HG02642 (cell line): ENCODE data around the gene TMX2.
"Not testable (repeated sequence)": the region's sequence is repeated elsewhere in the genome, so short reads cannot be mapped to it uniquely, and the experiment has no call there.

ENCODE experiments used
- ATAC-seq: cut with Tn5 transposase; IDR thresholded peaks from one replicate; pipeline ENCODE4 v1.9.1; 2021; ENCODE audit warnings: mild to moderate bottlenecking; ENCODE audit not compliant: unreplicated experiment, poor library complexity

The TMX2 gene, protein sequence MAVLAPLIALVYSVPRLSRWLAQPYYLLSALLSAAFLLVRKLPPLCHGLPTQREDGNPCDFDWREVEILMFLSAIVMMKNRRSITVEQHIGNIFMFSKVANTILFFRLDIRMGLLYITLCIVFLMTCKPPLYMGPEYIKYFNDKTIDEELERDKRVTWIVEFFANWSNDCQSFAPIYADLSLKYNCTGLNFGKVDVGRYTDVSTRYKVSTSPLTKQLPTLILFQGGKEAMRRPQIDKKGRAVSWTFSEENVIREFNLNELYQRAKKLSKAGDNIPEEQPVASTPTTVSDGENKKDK

DNA sequence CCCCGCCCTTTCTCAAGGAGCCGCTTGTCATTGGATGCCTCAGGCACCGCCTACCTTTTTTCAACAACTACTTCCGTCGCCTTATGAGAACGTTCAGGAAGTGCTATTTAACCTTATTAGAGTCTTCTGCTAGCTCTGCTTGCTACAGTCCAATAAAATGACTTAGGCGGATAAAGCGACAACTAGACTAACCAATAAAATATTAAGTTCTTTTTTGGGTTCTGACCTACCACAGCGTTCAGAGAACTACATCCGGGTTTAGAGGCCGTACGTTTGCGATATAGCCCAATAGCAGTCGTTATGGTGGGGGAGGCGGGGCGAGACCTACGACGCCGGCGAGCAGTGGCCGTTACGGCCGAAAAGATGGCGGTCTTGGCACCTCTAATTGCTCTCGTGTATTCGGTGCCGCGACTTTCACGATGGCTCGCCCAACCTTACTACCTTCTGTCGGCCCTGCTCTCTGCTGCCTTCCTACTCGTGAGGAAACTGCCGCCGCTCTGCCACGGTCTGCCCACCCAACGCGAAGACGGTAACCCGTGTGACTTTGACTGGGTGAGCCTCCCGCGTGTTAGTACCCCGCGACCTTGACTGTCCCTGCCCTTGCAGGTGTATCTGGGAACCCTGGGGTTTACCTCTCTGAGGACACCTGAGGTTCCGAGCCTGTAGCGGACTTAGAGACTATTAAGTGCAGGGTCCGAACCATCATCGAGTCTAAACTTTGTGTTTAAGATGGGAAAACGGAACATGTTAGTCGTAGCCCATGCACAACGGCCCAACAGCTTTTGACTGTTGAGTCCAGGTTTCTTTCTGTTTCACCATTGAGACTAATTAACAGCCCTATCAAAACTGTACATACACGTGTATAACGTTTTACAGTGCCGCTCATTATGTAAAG lies at the start of gene TMX2:
TSS of gene TMX2 (plus strand) at position 338 of the 895 bp plus-strand sequence. CDS start at position 364, 26 bp downstream.
- peak; percentile 95 for ATAC-seq

DNA sequence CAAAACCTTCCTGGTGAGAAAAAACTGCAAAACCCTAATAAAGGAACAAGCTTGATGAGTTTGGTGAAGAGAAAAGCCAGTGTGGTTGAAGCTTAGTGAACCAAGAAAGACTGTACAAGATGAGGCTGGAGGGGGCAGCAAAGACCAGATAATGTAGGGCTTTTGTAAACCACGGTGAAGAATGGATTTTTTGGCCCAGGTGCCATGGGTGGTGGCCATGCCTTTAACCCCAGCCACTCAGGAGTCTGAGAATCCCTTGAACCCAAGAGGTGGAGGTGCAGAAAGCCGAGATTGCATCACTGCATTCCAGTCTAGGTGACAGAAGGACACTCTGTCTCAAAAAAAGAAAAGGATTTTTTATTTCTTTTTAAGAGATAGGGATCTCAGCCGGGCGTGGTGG lies 49.5 kb upstream of the TMX2 start:
- ATAC-seq = no peak

DNA sequence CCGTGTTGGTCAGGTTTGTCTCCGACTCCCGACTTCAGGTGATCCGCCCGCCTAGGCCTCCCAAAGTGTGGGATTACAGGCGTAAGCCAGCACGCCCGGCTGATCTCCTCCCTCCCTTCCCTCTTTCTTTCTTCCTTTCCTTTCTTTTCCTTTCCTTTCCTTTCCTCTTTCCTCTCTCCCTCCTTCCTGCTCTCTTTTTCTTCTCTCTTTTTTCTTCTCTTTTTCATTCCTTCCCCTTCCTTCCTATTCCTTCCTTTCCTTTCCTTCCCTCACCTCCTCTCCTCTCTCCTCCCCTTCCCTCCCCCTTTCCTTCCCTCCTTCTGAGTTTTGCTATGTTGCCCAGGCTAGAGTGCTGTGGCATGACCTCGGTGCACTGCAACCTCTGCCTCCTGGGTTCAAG lies 48.4 kb upstream of the TMX2 start:
- ATAC-seq = no peak

DNA sequence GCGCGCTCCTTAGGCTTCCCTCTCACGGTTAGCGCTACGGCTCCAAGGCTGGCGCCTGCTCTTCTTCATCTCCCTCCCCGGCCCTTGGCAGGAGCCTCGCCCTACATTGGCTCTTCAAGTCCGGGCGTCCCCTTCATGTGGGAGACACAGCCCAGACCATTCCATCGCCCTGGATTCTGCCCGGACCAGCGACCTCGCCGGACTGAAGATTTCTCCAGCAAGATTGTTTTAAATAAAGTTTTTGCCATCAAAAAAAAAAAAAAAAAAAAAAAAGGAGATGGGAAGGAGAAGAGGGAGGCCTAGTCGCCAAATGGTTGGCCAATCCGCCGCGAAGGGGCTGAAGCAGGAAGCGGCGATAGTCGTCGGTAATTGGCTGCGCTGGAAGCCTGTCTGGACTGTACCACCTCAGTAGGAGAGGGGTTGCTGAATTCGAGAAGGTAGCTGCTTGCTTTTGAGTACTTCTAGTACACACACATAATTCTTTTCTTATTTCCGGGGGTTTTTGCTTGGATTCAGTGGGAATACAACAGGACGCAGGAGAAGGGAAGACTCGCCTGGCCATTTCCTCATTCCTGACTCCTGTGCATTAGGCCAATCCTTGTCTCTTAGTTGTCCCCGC lies 45.2 kb upstream of the TMX2 start:
- ATAC-seq = peak; percentile 72

DNA sequence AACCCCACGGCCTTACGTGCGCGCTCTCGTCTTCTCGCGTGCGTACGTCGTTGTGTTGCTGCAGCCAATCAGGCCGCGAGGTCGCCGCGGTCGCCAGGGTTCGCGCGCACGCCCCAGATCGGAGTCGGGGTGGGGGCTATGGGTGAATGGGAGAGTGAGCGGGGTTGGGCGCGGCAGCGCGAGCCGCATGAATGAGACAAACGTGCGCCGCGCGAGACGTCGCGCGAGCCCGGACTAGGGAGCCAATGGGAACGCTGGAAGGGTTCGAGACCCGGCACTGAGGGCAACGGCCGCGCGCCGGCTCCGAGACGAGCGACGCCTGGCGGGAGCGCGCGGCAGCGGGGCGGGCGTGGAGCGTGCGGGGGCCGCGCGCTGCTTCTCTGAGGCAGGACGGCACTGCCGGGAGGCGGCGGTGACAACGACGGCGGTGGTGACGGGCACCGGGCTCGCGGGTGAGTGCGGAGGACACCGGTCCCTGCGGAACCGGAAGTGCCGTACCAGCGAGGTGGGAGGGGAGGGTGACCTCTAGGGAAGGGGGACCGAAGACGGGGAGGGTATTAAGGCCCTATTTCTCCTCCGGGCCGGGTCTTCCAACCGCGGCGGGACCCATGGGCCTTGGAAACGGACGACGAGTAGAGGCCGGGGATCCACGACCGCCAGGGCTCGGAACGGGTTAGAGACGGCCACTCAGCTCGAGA lies 44.5 kb upstream of the TMX2 start, which contains the start of gene ZDHHC5:
TSS of gene ZDHHC5 (plus strand) at position 379 of the 698 bp plus-strand sequence. CDS start 4,977 bp downstream, outside the sequence.
- ATAC-seq = peak; percentile 80

DNA sequence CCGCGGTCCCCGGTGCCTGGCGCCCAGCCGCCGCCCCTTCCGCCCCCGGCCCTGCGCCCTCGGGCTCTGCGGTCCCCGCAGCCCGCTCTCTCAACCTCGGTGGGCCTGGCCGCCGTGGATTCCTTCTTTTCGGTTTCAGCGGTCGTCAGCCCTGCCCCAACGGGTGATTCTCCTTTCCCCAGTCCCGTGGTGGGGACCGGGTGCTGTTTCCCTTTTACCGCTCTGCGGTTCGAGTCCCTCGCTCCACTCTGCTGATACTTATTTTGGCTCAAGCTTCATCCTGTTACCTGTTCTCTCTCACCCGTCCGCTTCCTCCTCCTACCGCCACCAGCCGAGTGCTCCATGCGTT lies 44.0 kb upstream of the TMX2 start:
- ATAC-seq = peak; percentile 19

DNA sequence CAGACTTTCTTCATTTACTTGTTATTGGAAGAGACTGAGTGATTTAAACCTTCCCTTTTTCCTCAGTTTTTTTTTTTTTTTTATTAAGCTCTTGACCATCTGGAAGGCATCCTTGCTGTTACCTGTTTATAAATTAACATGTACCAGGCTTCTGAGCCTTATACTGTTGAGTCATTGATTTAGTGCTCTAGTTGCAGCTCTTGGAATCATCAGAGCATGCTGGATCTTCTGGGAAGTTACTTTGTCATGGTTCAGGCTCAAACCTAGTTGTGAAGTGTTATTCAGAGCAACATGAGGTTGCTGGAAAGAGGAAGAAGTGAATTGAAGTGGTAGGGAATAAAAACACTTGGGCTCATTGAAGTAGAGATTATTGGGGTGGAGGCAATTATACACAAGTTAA lies 38.1 kb upstream of the TMX2 start:
- no peak for ATAC-seq

DNA sequence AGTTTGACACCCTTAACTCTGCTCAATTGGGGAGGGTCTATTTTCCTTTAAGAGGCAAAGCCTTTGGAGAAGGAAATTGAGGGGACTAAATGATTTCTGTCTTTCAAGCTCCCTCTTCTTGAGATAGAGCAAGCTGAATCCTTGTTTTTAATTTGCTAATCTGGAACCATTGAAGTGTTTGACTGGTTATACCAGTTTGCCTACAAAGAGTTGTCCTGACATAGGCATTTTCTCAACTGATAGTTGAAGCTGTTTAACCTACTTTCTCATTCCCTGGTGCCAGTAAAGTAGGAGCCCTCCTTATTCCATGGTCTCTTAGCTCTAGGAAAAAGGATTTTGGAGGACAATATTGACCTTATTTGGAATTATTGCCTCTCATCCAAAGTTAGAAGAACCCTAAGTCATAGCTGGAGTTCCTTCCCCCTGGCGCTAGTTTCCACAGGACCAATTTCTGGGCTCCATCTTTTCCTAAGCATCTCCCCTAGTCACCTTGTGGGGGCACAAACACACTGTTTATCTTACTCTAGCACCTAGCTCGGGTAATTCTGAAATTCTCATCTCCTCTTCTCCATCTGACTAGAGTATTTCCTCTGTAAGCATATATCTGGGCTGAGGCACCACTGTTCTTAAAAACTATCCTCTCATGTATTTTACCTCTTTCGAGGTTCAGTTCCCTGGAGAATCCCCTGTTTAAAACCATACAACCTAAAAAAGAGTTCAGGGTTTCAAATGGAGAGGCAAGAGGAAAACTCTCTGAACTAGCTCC lies 37.0 kb upstream of the TMX2 start:
- no peak for ATAC-seq

DNA sequence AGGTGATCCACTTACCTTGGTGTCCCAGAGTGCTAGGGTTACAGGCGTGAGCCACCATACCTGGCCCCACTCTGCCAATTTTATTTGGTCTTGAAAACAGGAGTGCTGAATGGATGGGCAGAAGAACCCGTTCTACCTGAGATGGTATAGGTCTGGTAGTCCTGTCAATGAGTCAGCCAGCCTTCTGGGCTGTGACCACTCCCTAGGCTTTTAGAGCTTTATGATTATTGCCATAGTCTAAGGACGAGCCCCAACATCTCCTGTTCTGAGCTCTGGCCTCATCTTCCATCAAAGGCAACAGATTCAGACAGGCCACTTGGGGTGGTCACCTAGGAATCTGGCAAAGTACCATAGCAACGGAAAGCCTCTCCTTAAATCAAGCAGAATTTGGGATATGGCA lies 33.0 kb upstream of the TMX2 start:
- ATAC-seq = no peak

DNA sequence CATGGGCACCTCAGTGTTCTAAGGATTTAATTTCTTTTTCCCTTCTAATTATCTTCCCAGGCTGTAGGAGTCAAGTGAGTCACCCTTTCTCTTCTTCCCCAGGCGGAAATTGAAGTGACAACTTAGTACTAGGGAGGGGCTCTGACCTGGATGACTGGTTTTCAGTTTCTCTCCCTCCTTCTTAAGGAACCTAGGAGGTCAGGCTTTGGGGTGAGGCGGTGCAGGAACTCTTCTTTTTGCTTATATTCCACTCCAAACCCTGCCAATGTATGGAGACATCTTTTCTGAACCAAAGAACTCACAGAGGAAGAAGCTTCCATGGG lies 31.9 kb upstream of the TMX2 start:
- no peak for ATAC-seq

DNA sequence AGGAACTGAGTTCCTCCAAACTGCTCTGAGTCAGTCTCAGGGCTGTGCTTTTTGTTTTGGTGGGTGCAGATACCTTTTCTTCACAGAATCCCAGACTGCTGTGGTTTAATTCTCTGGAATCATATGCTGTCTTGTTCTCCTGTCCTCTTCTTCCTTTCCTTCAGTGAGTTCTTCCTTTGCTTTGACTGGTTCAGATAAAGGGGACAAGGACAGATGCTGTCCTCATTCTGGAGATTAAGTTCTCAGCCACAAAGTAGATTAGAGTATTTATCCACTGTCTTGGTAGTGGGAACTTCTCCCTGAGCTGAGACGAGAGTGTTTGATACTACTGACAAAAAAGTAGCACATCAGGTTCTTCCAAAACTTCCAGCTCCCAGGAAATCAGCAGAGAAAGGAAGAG lies 31.2 kb upstream of the TMX2 start:
- ATAC-seq = no peak

DNA sequence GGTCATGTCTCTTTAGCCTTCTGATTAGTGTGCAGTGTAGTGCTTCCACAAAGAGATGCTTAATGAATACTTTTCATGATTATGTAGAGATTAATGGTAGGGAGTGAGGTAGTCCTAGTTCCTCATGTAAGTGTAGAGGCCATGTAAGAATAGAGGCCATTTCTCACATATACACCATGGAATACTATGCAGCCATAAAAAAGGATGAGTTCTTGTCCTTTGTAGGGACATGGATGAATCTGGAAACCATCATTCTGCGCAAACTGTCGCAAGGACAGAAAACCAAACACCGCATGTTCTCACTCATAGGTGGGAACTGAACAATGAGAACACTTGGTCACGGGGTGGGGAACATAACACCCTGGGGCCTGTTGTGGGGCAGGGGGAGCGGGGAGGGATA lies 21.9 kb upstream of the TMX2 start:
- ATAC-seq = not testable (repeated sequence)

DNA sequence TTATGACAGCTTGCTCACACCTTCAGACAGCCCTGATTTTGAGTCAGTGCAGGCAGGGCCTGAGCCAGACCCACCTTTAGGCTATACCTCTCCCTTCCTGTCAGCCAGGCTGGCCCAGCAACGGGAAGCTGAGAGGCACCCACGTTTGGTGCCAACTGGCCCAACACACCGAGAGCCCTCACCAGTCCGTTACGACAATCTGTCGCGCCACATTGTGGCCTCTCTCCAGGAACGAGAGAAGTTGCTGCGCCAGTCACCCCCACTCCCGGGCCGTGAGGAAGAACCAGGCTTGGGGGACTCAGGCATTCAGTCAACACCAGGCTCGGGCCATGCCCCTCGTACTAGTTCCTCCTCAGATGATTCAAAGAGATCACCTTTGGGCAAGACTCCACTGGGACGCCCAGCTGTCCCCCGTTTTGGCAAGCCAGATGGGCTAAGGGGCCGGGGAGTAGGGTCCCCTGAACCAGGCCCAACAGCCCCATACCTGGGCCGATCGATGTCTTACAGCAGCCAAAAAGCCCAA lies 13.5 kb upstream of the TMX2 start:
- ATAC-seq = no peak

DNA sequence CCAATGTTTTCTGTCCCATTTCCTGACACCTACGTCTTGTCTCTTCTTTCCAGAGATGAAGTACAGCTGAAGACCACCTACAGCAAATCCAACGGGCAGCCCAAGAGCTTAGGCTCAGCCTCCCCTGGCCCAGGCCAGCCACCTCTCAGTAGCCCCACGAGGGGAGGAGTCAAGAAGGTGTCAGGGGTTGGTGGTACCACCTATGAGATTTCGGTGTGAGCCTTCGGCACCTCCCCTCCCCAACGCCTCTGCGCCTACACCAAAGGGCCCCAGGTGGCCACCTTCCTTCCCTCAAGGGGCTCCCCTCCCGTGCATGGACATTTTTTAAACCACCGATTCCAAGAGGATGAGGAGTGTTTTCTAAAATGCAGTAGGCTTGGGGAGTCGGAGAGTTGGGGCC lies 12.6 kb upstream of the TMX2 start:
- no peak for ATAC-seq

DNA sequence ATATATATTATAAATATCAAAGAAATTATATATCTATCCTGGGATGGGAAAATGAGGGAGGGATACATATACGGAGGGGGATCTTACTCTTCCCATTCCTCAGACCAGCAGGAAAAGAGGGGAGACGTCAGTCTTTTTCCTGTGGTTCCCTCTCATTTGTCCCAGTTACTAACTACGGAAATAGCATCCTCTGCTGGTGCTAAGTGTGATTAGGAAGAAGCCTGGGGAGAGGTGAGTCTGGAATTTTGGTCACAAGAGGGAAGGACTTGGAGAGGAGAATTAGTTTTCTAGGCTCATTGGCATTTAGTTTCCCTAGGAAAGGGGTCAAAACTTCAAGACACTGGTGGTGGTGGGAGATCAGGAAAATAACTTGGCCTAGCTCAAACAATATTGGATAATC lies 12.0 kb upstream of the TMX2 start:
- no peak for ATAC-seq

DNA sequence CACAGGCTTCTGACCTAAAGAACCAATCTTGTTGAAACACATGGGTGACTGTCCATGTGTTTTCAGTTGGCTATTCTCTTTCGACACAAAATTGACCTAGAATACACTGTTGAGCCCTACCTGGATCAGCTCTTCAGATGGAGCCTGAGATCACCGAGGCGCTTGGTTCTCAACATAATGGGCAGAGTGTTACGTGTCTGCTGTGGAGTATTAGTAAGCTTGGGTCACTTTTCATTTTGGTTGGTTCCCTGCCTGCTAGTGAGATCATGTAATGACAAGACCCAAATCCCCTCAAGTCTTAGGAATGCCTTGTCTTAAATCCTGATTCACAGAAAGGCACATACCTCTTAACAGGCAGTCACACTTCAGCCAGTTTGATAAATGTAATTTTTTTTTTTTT lies 9.1 kb upstream of the TMX2 start:
- no peak for ATAC-seq

DNA sequence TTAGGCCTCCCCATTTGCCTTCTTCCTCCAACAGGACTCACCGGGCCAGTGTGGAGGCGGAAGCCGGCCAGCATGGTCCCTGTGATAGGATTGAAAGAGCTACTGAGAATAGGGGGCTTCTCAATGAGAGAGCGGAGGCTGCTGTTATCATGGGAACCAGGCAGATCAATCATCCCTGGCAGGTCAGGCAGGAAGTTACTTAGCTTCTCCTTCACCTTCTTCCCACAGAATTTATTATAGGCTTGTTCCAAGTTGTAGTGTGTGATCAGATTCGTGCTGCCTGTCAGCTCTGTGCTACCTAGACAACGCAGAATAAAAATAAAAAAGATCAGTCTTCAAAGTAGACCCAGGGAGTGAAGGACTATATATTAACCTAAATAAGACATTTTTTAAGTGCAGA lies 7.5 kb upstream of the TMX2 start:
- no peak for ATAC-seq

DNA sequence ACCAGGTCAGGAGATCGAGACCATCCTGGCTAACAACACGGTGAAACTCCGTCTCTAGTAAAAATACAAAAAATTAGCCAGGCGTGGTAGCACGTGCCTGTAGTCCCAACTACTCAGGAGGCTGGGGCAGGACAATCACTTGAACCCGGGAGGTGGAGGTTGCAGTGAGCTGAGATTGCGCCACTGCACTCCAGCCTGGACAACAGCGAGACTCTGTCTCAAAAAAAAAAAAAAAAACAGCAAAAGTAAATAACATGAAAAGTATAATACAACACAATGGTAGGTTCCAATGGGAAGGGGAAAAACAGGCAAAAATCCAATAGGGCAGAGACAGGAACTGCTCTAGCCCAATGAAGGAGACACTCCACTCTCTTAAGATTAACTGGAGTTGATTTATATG lies 7.0 kb upstream of the TMX2 start:
- ATAC-seq = not testable (repeated sequence)

DNA sequence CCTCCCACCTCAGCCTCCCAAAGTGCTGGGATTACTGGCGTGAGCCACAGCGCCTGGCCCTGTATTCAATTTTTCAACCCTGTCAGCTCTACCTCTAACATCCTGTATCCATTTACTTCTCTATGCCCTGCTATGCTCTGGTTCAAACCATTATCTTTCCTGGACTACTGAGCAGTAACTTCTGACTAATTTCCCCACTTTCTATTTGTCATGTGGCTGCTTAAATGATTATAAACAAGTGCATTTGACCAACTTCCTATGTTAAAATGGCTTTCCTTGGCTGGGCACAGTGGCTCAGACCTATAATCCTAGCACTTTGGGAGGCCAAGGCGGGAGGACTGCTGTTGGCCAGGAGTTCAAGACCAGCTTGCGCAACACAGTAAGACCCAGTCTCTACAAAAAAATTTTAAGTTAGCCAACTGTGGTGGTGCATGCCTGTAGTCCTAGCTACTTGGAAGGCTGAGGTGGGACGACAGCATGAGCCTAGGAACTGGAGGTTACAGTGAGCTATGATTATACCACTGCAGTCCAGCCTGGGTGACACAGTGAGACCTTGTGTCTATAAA lies 2.5 kb upstream of the TMX2 start:
- no peak for ATAC-seq
